ENCODE data around the gene OR5P2.

DNA sequence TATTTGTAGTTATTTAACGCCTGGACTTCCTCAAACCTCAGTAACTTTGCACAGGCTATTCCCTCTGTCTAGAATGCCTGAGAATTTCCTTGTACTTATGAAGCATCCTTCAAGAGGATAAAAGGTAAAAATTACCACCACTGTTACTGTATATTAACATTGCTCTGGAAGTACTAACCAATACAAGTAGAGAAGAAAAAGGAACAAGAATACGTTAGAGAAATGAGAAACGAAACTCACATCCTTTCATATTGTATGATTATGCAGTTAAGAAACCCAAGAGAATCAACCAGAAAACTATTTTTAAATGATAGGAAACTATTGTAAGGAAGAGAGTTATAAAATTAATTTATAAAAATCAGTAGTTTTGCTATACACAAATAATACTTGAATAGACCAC, 48.2 kb upstream of the OR5P2 start:
- TF ChIP-seq CREB1 (CRISPR knock-in tag; IDR thresholded peaks at IDR 0.05; ENCODE audit: low read depth), result no peak
- TF ChIP-seq, protein P1, sequence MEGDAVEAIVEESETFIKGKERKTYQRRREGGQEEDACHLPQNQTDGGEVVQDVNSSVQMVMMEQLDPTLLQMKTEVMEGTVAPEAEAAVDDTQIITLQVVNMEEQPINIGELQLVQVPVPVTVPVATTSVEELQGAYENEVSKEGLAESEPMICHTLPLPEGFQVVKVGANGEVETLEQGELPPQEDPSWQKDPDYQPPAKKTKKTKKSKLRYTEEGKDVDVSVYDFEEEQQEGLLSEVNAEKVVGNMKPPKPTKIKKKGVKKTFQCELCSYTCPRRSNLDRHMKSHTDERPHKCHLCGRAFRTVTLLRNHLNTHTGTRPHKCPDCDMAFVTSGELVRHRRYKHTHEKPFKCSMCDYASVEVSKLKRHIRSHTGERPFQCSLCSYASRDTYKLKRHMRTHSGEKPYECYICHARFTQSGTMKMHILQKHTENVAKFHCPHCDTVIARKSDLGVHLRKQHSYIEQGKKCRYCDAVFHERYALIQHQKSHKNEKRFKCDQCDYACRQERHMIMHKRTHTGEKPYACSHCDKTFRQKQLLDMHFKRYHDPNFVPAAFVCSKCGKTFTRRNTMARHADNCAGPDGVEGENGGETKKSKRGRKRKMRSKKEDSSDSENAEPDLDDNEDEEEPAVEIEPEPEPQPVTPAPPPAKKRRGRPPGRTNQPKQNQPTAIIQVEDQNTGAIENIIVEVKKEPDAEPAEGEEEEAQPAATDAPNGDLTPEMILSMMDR (conservative IDR thresholded peaks at IDR 0.05; ENCODE audit: low read depth in 2 of 2), result no peak
- no peak for TF ChIP-seq NANOG (IDR thresholded peaks at IDR 0.05; ENCODE audit: borderline replicate concordance)
- TF ChIP-seq POLR2AphosphoS5 (IDR thresholded peaks at IDR 0.05; ENCODE audit: low read depth), result no peak
- TF ChIP-seq EZH2phosphoT487 (IDR thresholded peaks at IDR 0.05; ENCODE audit: unreplicated experiment), result no peak
- no peak for TF ChIP-seq ZNF331 (CRISPR knock-in tag; IDR thresholded peaks at IDR 0.05; ENCODE audit: low read depth)
- TF ChIP-seq EZH2 (IDR thresholded peaks at IDR 0.05; ENCODE audit: low read depth, unreplicated experiment), result no peak
- TF ChIP-seq, protein P2, sequence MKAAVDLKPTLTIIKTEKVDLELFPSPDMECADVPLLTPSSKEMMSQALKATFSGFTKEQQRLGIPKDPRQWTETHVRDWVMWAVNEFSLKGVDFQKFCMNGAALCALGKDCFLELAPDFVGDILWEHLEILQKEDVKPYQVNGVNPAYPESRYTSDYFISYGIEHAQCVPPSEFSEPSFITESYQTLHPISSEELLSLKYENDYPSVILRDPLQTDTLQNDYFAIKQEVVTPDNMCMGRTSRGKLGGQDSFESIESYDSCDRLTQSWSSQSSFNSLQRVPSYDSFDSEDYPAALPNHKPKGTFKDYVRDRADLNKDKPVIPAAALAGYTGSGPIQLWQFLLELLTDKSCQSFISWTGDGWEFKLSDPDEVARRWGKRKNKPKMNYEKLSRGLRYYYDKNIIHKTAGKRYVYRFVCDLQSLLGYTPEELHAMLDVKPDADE (IDR thresholded peaks at IDR 0.05), result no peak

All from GM23338 (cell line).